Activated gamma-delta T cell treated with anti-CD3 and anti-CD28 coated beads, Interleukin-2, amount 50 U/mL, for 16 hours (primary cell): ENCODE measurements around the gene TGFBR3.

ENCODE experiments used
- DNase-seq: peaks from one replicate; pipeline ENCODE4 v3.0.0-alpha.2; 2020; ENCODE audit warnings: low read depth

Gene TGFBR3

GRCh38 chr1:91799159-91799558 lies 86.8 kb downstream of the TGFBR3 start:
- no peak for DNase-seq

DNA sequence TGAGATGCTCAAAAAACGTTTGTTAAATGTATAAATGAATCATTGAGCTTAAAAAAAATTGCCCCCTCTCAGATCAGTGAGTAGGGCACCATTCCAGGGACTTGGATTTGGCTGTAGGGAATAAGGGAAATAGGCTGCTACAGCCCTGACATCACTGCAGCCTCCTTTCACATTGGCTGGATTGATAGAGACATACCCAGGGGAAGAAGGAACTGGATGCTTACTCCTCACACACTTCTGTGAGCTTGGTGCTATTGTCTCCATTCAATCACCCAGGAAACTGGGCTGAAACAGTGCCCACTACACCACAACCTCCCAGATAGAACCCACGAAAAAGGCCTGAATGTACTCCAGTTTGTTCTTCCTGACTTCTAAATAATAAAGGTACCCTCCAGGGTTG lies 87.2 kb downstream of the TGFBR3 start:
- no peak for DNase-seq

DNA sequence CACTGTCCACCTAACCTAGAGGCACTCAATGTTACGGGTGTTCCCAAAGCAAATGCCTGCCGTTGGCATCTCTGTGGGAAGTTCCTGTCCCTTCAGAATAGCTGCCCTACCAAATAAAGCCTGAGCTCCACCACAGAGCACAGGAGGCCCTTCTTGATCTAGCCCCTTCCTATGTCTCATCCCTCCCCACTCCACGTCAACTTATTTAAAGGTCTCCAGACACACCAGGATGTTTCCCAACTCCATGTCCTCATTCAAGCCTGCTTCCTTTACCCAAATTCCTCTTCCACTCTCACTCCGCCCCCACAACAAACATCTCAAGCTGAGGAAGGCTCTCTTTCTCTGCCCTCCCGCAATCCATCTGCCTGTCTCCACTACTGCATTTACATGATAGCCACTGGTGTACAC lies 87.7 kb downstream of the TGFBR3 start:
- DNase-seq, result no peak

DNA sequence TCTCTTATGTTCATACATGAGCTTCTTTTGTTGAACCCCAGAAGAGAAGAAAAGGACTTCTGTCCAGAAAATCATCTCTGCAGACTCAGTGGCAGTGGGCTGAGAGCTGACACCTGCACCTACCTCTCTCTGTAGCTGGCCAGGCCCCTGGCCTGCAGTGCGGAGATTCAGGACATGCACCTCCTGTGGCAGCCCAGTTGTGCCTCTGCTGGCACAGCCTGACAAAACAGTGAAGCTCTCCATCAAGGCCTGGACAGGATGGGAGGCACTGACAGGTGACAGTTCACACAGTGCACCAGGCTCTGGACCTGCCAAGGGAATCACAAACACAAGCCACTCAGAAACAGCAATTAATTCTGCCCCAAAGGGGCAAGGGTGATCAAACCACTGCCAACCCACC lies 88.8 kb downstream of the TGFBR3 start:
- DNase-seq, result no peak

DNA sequence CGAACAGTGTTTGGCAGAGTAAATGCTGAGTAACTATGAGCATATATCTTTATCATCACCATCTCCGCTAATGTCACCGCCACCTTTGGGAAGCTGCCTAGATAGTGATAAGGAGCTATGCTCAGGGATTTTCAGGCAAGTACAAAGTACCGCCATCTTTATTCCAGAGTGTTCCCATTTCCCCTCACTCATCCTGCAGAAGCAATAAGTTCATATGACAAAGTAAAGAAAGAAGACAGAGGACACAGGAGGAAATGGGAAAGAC lies 89.6 kb downstream of the TGFBR3 start:
- DNase-seq, result no peak

DNA sequence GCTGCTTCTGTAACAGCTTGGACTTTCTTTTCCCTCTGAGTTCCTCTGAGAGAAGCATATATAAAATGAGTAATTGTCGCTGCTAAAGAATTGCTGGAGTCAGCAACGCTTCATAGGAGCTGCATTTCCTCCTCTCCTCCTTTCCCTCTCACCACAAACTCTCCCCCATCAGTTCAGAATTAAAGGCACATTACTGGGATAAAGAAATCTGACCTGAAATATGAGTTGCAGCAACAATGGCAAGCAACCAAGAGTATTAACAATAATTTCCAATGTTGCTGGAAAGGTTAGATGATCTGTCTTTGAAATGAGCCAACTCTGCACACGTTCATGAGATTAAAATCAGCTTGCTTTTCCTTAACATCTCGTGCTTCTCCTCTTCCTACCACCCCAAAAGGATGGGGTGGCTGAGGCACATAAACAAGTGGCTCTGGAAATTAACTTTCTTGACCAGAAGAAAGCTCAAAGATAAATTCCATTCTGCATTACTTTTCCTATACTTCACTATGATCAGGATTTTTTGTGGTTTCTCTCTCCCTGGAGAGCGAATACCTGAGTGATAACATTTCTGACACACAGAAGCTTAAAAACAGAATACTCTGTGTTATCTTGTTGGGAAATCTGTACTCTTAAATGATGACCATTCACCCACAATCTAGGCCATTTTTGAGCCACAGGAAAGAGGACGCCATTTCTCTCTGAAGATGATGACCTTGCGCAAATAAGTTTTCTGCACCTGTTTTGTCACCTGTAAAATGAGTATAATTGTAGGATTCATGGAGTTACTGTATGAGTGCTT lies 90.2 kb downstream of the TGFBR3 start:
- no peak for DNase-seq

DNA sequence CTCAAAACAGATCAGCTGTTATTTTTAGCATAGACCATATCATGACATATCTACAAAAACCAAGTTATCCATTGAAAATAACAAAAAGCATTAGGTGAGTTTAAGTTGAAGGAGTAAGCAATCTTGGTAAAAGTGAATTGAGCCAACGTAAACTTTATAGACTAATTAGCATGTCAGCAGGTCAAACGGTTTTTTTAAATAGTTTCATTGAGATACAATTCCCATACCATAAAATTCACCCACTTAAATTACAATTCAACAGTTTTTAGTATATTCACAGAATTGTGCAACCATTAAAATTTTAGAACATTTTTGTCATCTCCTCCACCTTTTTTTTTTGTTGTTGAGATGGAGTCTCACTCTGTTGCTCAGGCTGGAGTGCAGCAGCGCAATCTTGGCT lies 92.1 kb downstream of the TGFBR3 start:
- DNase-seq, result no peak

- no peak for DNase-seq
Observed at GRCh38 chr1:91793189-91793588, 92.8 kb downstream of the TGFBR3 start.

GRCh38 chr1:91792489-91793071 lies 93.4 kb downstream of the TGFBR3 start:
- DNase-seq, result no peak

GRCh38 chr1:91791691-91792488 lies 94.1 kb downstream of the TGFBR3 start:
- DNase-seq, result no peak

- DNase-seq, result no peak
Observed at GRCh38 chr1:91791103-91791502, 94.8 kb downstream of the TGFBR3 start.

DNA sequence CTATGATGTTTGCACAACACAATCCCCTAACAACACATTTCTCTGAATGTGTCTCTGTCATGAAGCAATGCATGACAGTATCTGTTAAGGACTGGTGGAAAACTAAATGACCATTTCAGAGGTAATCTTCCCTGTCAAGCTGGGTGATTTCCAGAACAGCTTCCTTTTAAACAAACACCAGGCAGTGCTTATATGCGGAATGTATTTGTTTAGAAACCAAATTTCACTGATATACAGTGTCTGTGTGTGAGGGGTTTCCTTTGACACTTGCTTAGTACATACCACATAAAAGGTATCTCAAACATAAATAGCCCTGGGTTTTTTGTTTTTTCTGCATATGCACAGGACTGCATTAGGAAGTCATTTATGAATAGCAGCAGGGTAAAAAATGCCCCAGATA lies 95.6 kb downstream of the TGFBR3 start:
- DNase-seq, result no peak

DNA sequence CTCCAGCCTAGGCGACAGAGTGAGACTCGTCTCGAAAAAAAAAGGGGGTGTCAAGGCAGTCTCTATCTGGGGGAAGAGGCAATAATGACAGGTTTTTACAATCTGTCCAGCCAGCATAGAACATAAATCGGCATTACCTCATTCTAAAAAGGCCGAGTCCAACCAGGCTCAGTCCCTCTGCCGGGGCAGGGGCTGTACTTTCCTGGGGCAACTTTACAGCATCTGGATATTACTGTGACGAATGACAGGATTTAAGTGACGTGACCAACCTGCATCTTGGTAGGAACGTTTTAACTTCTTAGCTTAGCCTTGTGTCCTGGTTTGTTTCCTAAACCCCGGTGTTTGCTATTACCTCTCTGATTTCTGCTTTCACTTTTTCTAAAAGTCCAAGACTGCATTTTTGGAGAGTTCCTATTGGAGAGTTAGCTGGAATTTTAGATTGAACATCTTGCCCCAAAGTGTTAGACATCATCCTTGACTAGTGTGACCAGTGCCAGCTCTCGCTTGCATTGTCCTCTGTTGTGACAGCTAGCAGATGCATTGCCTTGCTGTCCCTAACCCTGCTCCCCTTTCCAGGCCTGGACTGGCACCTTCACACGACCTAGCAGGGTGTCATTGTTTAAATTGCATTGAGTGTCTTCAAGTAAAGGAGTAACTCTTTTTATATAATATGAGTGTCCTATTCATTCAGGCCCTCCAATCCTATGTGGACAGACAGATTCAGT lies 96.5 kb downstream of the TGFBR3 start:
- no peak for DNase-seq

- DNase-seq, result no peak
Observed at GRCh38 chr1:91787919-91788318, 98.0 kb downstream of the TGFBR3 start.

GRCh38 chr1:91784616-91785015 lies 101.3 kb downstream of the TGFBR3 start:
- DNase-seq, result no peak

DNA sequence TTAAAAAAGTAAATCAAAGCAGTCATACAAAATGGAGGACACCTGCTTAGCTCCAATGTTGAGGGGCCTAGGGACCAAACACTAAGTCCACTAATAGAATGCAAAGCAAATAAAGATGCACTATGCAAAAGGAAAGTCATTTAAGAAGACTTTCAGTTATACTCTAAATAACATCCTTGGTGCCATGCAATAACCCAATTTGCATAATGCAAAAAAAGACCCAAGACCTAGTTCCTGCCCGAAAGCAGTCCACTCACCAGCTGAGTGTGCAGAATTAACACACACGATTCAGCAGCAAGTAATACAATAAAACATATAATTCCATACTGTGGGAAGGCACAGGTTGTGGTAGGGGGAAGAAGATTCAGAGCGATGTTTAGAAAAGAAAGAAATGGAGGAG lies 101.8 kb downstream of the TGFBR3 start:
- DNase-seq, result no peak

- DNase-seq, result no peak
Observed at GRCh38 chr1:91783423-91784170, 102.4 kb downstream of the TGFBR3 start.

DNA sequence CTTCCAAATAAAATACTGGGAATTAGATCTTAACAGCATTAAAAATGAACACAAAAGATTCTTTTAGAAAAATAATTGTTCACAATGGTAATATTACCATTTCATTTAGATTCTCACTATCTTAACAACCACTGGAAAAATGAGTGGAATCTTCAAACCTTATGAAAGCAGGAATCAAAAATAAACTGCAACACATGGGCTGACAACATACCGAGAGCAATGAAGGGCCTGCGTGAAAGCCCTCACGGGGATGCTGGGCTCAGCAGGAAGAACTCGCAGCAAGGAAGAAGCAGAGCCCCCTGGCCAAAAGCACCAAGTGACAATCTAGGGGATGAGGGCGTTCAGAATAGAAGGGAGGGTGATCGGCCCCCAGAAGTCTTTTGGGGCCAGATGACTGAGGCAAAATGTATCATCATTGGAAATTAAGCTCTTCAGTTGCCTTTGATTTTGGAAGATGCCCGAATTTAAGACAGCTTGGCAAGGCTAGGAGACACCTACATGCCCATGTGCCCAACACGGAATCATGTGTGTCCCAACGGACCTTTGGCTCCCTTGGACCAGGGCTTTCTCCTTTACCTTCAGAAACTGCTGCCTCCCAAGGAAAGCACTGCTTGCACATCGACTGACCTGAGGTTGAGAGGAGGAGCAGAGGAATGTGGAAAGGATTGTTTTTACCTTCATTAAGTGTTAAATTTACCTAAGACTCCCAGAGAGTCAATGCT lies 103.9 kb downstream of the TGFBR3 start:
- DNase-seq, result no peak

DNA sequence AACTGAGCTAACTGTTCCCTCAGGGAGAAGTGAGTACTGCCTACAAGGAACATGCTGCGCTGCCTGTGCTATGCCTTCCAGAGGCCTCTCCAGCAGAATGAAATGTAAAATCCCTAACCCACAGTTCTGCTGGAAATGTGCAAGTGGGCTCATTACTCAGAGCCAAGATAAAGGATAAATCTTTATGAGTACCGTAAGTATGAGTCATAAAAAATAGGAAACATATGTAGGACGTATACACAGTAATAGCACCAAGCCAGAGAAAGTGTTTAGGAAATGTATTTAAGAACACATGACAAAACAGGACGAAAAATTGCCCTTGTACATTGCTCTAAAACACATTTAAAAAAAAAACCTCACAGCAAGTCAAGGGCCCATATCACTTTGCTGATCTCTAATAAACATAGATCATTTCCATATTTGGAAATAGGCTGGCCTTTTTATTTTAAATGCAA lies 104.6 kb downstream of the TGFBR3 start:
- DNase-seq, result no peak

- DNase-seq, result no peak
Observed at GRCh38 chr1:91779548-91780021, 106.4 kb downstream of the TGFBR3 start.

GRCh38 chr1:91778964-91779363 lies 107.0 kb downstream of the TGFBR3 start:
- DNase-seq, result no peak
